ENCODE results near the gene PRR36.

DNA sequence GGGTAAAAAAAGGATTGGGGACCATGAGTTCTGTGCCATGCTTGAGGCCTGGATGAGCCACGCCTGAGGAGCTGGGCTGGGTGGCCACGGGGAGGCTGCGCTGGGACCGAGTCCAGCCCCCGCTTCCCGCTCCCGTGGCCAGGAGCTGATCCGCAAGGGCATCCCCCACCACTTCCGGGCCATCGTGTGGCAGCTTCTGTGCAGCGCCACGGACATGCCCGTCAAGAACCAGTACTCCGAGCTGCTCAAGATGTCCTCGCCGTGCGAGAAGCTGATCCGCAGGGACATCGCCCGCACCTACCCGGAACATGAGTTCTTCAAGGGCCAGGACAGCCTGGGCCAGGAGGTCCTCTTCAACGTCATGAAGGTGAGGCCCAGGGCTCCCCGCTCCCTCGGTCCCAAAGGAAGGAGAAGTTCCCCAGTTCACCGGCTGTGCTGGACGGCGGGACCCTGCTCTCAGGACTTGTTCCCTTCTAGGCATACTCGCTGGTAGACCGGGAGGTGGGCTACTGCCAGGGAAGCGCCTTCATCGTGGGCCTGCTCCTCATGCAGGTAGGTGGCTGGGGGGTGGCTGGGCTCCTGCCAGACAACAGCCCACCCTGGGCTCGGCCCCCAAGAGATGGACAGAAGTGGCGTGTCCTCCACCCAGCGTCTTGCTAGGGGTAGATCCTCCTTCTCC, 25.3 kb downstream of the PRR36 start:
- TF ChIP-seq POLR2A (IDR thresholded peaks at IDR 0.05; ENCODE audit: low read length) (no peak), GATA1 (IDR thresholded peaks at IDR 0.05; ENCODE audit: low read depth, low read length) (no peak)

Data from erythroblast (primary cell).